ENCODE data around the gene DPH6.

GRCh38 chr15:35557012-35557411 is 11.0 kb upstream of the DPH6 start:
- TF ChIP-seq CTCF (IDR thresholded peaks at IDR 0.05; ENCODE audit: insufficient read depth, low read length, poor library complexity, severe bottlenecking) = no peak
- no peak for TF ChIP-seq EZH2phosphoT487 (conservative IDR thresholded peaks at IDR 0.05; ENCODE audit: low read length)
